Measurements from ENCODE around the gene SREBF2.

DNA sequence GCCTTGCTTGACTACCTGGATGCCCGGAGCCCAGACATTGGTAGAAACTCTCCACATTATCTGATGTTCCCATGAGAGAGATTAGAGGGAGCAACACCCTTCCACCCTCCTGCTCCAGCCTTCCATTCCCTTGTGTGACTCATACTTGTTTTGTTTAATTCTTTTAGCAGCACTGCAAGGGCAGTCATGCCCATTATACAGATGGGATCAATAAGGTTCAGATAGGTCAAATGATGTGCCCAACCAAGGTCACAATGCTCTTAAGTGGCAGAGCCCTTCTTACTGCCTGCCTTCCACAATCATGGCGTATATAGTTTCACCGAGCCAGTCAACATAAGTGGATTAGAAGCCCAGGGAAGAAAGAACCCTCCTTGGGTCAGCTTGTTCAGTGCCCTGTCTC is 39.0 kb upstream of the SREBF2 start:
- TF ChIP-seq CTCF (IDR thresholded peaks at IDR 0.05; ENCODE audit: low read depth, low read length) (no peak), EZH2phosphoT487 (IDR thresholded peaks at IDR 0.05; ENCODE audit: low read depth) (no peak)
